Spleen (tissue), 11 donors: Measurements from ENCODE around the gene ZC3H18. TPM values are rescaled to one million over a fixed set of nuclear protein-coding genes. Genes with fewer than 3 reads are reported as not detected.

Source experiments
- DNase-seq: peaks from one replicate; pipeline ENCODE4 v3.0.0-alpha.2; 2020
- H3K27ac ChIP-seq, 8 donors: fragments of 200-600 bp; sonication (generic) in 7 of 8; 1 replicate in 4 of 8; 2 replicates in 4 of 8; pipeline versions ENCODE4 v1.5.0 to v1.8.0; 2016 to 2021; ENCODE audit warnings: inconsistent platforms in 4 of 8, mild to moderate bottlenecking in 4 of 8, moderate library complexity in 1 of 8
- H3K27me3 ChIP-seq, 7 donors: fragments of 200-600 bp; sonication (generic) in 6 of 7; replicated peaks in 1 of 7; 1 replicate in 4 of 7; 2 replicates in 3 of 7; pipeline versions ENCODE4 v1.5.0 to v1.8.0; 2016 to 2021; ENCODE audit warnings: inconsistent platforms in 3 of 7, mild to moderate bottlenecking in 1 of 7
- H3K36me3 ChIP-seq, 6 donors: fragments of 200-600 bp; sonication (generic) in 5 of 6; 1 replicate in 4 of 6; 2 replicates in 2 of 6; pipeline versions ENCODE4 v1.5.0 to v1.8.0; 2016 to 2021; ENCODE audit warnings: inconsistent platforms in 2 of 6
- H3K4me1 ChIP-seq, 6 donors: fragments of 200-600 bp; sonication (generic) in 5 of 6; 1 replicate in 3 of 6; 2 replicates in 3 of 6; pipeline versions ENCODE4 v1.5.0 to v1.8.0; 2016 to 2021; ENCODE audit warnings: inconsistent platforms in 3 of 6
- H3K4me3 ChIP-seq, 8 donors: fragments of 200-600 bp; sonication (generic) in 7 of 8; 1 replicate in 4 of 8; 2 replicates in 4 of 8; pipeline versions ENCODE4 v1.5.0 to v1.8.0; 2016 to 2021; ENCODE audit warnings: inconsistent platforms in 4 of 8, mild to moderate bottlenecking in 4 of 8, moderate library complexity in 2 of 8
- H3K9me3 ChIP-seq, 8 donors: fragments of 200-600 bp; sonication (generic) in 7 of 8; 1 replicate in 4 of 8; 2 replicates in 4 of 8; pipeline versions ENCODE4 v1.5.0 to v1.8.0; 2016 to 2021; ENCODE audit warnings: inconsistent platforms in 4 of 8
- POLR2A ChIP-seq, 3 donors: fragments of 450-650 bp; IDR thresholded peaks; one replicate each; pipeline ENCODE4 v1.5.1; 2017; ENCODE audit warnings: antibody characterized with exemption in 3 of 3, mild to moderate bottlenecking in 1 of 3
- POLR2AphosphoS5 ChIP-seq, 3 donors: sonication (generic); formaldehyde crosslinking; IDR thresholded peaks; one replicate each; pipeline ENCODE4 v1.5.1; 2017; ENCODE audit warnings: antibody characterized with exemption in 3 of 3
- WGBS, 5 donors: extraction: QIAGEN DNeasy Blood & Tissue Kit in 3 of 5; methylation state at CpG; one replicate each; pipeline versions ENCODE4 v1.1.5 to v1.1.7; 2013 to 2018; 5-methylcytosine and 5-hydroxymethylcytosine counted together
- intact Hi-C: fragments of 100-400 bp; cut with DNase I; formaldehyde crosslinking; loops from one replicate; pipeline ENCODE4 v1.15.0; 2023; ENCODE audit warnings: low total_unique reads
- polyA plus RNA-seq, 3 donors: library from polyadenylated mRNA; stranded (reverse); fragments of 200-250 nt; gene quantifications; one replicate each; pipeline ENCODE4 v1.2.1, GENCODE V29; 2013
- total RNA-seq, 7 donors: library from RNA; depleted of rRNA in 3 of 7; stranded (reverse); fragments of >200 nt in 3 of 7; fragmentation: NEBNext Ultra II Directional in 4 of 7; extraction: Animal tissue kit (Norgen Biotek cat#: 25700) in 4 of 7; gene quantifications; one replicate each; pipeline versions ENCODE4 v1.1.0 to v1.2.1, GENCODE V29; 2016 to 2021
- TF ChIP-seq, protein P1 (sequence below), 11 experiments: fragments of 200-600 bp in 7 of 11; fragments of 450-650 bp in 4 of 11; sonication (generic) in 4 of 11; IDR thresholded peaks in 8 of 11; conservative IDR thresholded peaks in 3 of 11; 1 replicate in 7 of 11; 2 replicates in 4 of 11; pipeline versions ENCODE4 v1.4.0 to v1.8.0; 2016 to 2021; ENCODE audit warnings: antibody characterized with exemption in 11 of 11, inconsistent platforms in 4 of 11, mild to moderate bottlenecking in 1 of 11
- donor health status: healthy with polysubstance abuse.
- donor health status: DM: no; HTN: no; CAD: no; lungs with moderate emphysema.
- donor health status: DM: no; HTN: no; CAD: no.
- donor health status: Bipolar disorder and iron deficiency.
- donor health status: healthy.
- donor health status: DM: no; HTN: no; CAD: no.
- donor health status: DM: yes; HTN: yes; CAD: no.

ZC3H18 gene
- total and polyA plus RNA-seq, 10 donors: 18.0 to 65.2 (median 34.7) TPM

DNA sequence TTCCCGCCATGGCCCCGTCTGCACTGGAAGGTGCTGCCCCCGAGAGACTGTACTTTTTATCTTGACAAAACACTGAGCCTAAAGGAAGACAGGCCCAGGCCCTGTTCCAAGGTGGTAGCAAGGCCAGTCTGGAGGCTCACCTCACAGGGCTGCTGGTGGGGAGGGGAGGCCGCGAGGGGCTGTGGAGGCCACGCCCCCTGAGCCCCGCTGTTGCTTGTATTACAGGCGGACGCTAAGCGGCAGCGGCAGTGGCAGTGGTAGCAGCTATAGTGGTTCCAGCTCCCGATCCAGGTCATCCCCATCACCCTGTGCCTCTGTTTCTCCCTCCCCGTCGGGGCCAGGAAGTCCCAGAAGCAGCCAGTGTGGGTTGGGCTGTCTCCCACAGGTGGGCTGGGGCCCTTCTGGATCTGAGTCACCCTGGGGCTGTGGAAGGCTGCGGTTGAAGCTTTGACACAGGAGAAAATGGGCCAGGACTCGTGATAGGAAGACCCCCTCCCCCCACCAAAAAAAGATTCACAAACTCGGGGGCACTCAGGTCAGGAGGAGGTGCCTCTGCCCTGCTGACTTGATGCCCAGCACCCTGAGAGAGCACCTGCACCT, 54.9 kb downstream of the ZC3H18 start:
- TF ChIP-seq, protein P1, sequence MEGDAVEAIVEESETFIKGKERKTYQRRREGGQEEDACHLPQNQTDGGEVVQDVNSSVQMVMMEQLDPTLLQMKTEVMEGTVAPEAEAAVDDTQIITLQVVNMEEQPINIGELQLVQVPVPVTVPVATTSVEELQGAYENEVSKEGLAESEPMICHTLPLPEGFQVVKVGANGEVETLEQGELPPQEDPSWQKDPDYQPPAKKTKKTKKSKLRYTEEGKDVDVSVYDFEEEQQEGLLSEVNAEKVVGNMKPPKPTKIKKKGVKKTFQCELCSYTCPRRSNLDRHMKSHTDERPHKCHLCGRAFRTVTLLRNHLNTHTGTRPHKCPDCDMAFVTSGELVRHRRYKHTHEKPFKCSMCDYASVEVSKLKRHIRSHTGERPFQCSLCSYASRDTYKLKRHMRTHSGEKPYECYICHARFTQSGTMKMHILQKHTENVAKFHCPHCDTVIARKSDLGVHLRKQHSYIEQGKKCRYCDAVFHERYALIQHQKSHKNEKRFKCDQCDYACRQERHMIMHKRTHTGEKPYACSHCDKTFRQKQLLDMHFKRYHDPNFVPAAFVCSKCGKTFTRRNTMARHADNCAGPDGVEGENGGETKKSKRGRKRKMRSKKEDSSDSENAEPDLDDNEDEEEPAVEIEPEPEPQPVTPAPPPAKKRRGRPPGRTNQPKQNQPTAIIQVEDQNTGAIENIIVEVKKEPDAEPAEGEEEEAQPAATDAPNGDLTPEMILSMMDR (IDR thresholded peaks at IDR 0.05 in 8 of 11, conservative IDR thresholded peaks at IDR 0.05 in 3 of 11): no peak
- H3K36me3 ChIP-seq: peaks cover 2 to 97% (median 72%) of the 10 kb centered on the region in 6 donors
- intact Hi-C loops: no loop called here
- no peak for DNase-seq
- peaks cover 0 to 33% (median 18%) of the 10 kb centered on the region in 6 donors for H3K4me1 ChIP-seq
- WGBS, 5 donors: 86 to 90% (median 87%) methylated on average over 2 to 17 of the region's 17 CpGs
- H3K27me3 ChIP-seq: no peaks in the 10 kb centered on the region
- no peak overlapping the region for H3K27ac ChIP-seq
- no peaks in the 10 kb centered on the region for H3K9me3 ChIP-seq
- no peak overlapping the region for H3K4me3 ChIP-seq

DNA sequence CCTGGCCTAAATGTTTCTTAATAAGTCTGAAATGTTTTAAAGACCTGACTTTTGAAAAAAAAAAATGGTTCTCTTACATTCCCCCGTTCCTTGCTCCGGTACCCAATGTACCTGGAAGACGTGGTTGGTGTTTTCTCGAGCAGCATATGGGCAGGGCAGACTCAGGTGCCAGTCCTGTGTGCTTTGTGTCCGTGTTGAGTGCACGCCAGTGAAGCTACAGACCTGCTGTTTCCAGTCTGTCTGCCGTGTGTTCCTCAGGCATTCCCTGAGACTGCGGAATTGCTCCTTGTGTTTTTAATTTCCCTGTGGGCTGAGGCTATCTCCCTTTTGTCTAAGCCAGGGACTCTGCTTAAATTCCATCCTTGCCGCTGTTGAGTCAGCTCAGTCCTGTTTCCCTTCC, 56.4 kb downstream of the ZC3H18 start:
- Histone ChIP-seq H3K4me1 (peaks cover 0 to 24% (median 12%) of the 10 kb centered on the region in 6 donors), H3K27ac (no peak overlapping the region), H3K9me3 (no peaks in the 10 kb centered on the region), H3K4me3 (no peak overlapping the region), H3K36me3 (peaks cover 2 to 100% (median 87%) of the 10 kb centered on the region in 6 donors), H3K27me3 (no peaks in the 10 kb centered on the region)
- no peak for DNase-seq
- TF ChIP-seq, protein P1 (IDR thresholded peaks at IDR 0.05 in 8 of 11, conservative IDR thresholded peaks at IDR 0.05 in 3 of 11): no peak
- TF ChIP-seq POLR2AphosphoS5 (IDR thresholded peaks at IDR 0.05): no peak
- TF ChIP-seq POLR2A (IDR thresholded peaks at IDR 0.05): no peak
- WGBS, 5 donors: 95 to 99% (median 95%) methylated on average over 9 of the region's 9 CpGs
- intact Hi-C loops: no loop called here

DNA sequence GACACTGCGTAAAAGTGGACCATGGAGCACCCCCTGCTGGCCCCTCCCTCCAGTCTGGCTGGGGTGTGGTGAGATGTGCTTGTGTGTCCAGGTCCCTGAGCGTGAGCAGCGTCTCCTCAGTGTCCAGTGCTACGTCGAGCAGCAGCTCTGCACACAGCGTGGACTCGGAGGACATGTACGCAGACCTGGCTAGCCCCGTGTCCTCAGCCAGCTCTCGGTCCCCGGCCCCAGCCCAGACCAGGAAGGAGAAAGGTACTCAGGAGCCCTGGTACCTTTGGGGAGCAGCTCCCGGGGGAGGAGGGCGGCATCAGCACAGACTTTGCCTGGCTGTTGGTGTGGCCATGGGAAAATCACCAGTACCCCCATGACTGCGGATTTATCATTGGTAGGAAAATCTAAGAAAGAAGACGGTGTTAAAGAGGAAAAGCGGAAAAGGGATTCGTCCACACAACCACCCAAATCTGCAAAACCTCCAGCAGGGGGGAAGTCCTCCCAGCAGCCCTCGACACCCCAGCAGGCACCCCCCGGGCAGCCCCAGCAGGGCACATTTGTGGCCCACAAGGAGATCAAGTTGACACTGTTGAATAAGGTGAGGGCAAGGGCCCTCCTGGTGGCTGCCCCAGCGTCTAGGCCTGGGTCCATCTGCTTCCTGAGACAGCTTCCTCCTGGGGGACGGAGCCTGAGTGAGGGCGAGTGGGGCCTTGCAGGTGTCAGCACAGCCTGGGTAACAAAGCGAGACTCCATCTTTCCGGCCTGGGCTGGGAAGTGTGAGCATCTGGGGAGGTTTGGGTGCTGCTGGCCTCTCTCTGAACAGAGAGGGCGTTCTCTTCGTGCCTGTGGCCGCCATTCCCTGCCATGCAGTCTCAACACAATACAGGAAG, 57.6 kb downstream of the ZC3H18 start:
- Histone ChIP-seq H3K4me3 (no peak overlapping the region), H3K9me3 (no peaks in the 10 kb centered on the region), H3K27ac (peak overlapping the region in 5 of 8 donors; percentile 3 to 66 (median 44)), H3K27me3 (no peaks in the 10 kb centered on the region), H3K4me1 (peaks cover 0 to 30% (median 12%) of the 10 kb centered on the region in 6 donors), H3K36me3 (peaks cover 2 to 100% (median 88%) of the 10 kb centered on the region in 6 donors)
- intact Hi-C loops: no loop called here
- WGBS, 5 donors: 82 to 90% (median 88%) methylated on average over 17 to 27 of the region's 27 CpGs
- no peak for DNase-seq
- TF ChIP-seq, protein P1 (IDR thresholded peaks at IDR 0.05 in 8 of 11, conservative IDR thresholded peaks at IDR 0.05 in 3 of 11): no peak
- TF ChIP-seq POLR2A (IDR thresholded peaks at IDR 0.05) (no peak), POLR2AphosphoS5 (IDR thresholded peaks at IDR 0.05) (no peak)

DNA sequence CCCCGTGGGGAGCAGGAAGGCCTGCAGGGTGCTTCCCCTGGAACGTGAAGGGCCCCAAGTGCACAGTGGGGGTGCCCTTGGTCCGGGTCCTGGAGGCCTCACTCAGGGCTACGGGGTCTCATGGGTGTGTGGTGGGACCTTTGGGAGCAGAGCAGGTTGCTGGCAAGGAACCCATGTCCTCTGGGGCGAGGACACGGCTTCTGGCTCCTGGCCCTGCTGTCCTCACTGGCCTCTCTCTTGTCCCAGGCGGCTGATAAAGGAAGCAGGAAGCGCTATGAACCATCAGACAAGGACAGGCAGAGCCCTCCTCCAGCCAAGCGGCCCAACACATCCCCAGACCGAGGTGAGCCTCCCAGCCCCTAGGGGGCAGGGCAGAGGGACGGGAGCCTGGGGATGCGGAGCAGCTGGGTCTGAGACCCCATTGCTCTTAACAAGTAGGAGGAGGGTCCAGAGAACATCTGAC, 58.3 kb downstream of the ZC3H18 start:
- WGBS, 5 donors: 51 to 66% (median 61%) methylated on average over 5 to 12 of the region's 12 CpGs
- TF ChIP-seq POLR2A (IDR thresholded peaks at IDR 0.05) (no peak), POLR2AphosphoS5 (IDR thresholded peaks at IDR 0.05) (peak; percentile 72 to 79 (median 73))
- TF ChIP-seq, protein P1 (IDR thresholded peaks at IDR 0.05 in 8 of 11, conservative IDR thresholded peaks at IDR 0.05 in 3 of 11): peak in 8 of 11 experiments; percentile 40 to 65 (median 56)
- intact Hi-C loops: no loop called here
- H3K27me3 ChIP-seq: no peaks in the 10 kb centered on the region
- DNase-seq: peak; percentile 82
- H3K27ac ChIP-seq: peak overlapping the region in 5 of 8 donors; percentile 3 to 66 (median 44)
- no peak overlapping the region for H3K4me3 ChIP-seq
- peaks cover 1 to 100% (median 81%) of the 10 kb centered on the region in 6 donors for H3K36me3 ChIP-seq
- H3K9me3 ChIP-seq: no peaks in the 10 kb centered on the region
- H3K4me1 ChIP-seq: peaks cover 4 to 37% (median 18%) of the 10 kb centered on the region in 6 donors
